Muscle of back (tissue), 11 donors: ENCODE data around the gene CACNA1B. TPM values are rescaled to one million over a fixed set of nuclear protein-coding genes. Genes with fewer than 3 reads are reported as not detected.
"Not testable (repeated sequence)": the region's sequence is repeated elsewhere in the genome, so short reads cannot be mapped to it uniquely, and the experiment has no call there.

Experiments
- DNase-seq, 3 donors: peaks; one replicate each; pipeline versions ENCODE4 v3.0.0 to v3.0.0-alpha.2; 2013
- polyA plus RNA-seq, 10 donors: library from polyadenylated mRNA; unstranded; fragments of 120-200 nt; gene quantifications; one replicate each; pipeline ENCODE4 v1.2.1, GENCODE V29; 2013; ENCODE audit not compliant: insufficient read length in 10 of 10

The CACNA1B gene
- polyA plus RNA-seq, 10 donors = 0.28 to 0.88 (median 0.47) TPM

GRCh38 chr9:138134581-138134980, 257.0 kb downstream of the CACNA1B start:
- DNase-seq = not testable (repeated sequence)

GRCh38 chr9:138139096-138139495, 261.5 kb downstream of the CACNA1B start:
- DNase-seq = not testable (repeated sequence)

- DNase-seq = not testable (repeated sequence)
These were observed 263.4 kb downstream of the CACNA1B start for GRCh38 chr9:138140980-138141379.

GRCh38 chr9:138142528-138143244, 265.1 kb downstream of the CACNA1B start:
- DNase-seq = not testable (repeated sequence)

GRCh38 chr9:138143491-138143890, 265.9 kb downstream of the CACNA1B start:
- DNase-seq = not testable (repeated sequence)

- peak in 2 of 3 donors; percentile 6 to 53 for DNase-seq
These were observed 270.0 kb downstream of the CACNA1B start for GRCh38 chr9:138147556-138147955.

GRCh38 chr9:138149672-138150656, 272.4 kb downstream of the CACNA1B start:
- peak in 2 of 3 donors; percentile 1 to 12 for DNase-seq

GRCh38 chr9:138155788-138156187, 278.2 kb downstream of the CACNA1B start:
- not testable (repeated sequence) for DNase-seq

- not testable (repeated sequence) for DNase-seq
These were observed 289.2 kb downstream of the CACNA1B start for GRCh38 chr9:138166793-138167192.
